Nephron progenitor cell (in vitro differentiated cells): Measurements from ENCODE around the gene PDE8A.

Experiments used
- DNase-seq: peaks from one replicate; pipeline ENCODE4 v3.0.0; 2021
- H3K27ac Mint-ChIP-seq: 2 replicates; pipeline ENCODE4 v1.8.0; 2021; ENCODE audit warnings: mild to moderate bottlenecking, moderate library complexity, mixed read lengths
- H3K27me3 Mint-ChIP-seq: 2 replicates; pipeline ENCODE4 v1.8.0; 2021; ENCODE audit warnings: mild to moderate bottlenecking, low read depth, mixed read lengths; ENCODE audit not compliant: poor library complexity
- H3K36me3 Mint-ChIP-seq: 2 replicates; pipeline ENCODE4 v1.8.0; 2021; ENCODE audit warnings: low read depth, mixed read lengths
- H3K4me1 Mint-ChIP-seq: 2 replicates; pipeline ENCODE4 v1.8.0; 2021; ENCODE audit warnings: mixed read lengths
- H3K4me3 Mint-ChIP-seq: 2 replicates; pipeline ENCODE4 v1.8.0; 2021; ENCODE audit warnings: mild to moderate bottlenecking, moderate library complexity, mixed read lengths
- H3K9me3 Mint-ChIP-seq: 2 replicates; pipeline ENCODE4 v1.8.0; 2021; ENCODE audit warnings: mild to moderate bottlenecking, moderate library complexity, mixed read lengths
- CTCF ChIP-seq: fragments of 200-600 bp; sonication (generic); IDR thresholded peaks from 2 replicates; pipeline ENCODE4 v1.5.0; 2021; ENCODE audit warnings: antibody characterized with exemption

The PDE8A gene

GRCh38 chr15:85027421-85027820 lies 45.8 kb downstream of the PDE8A start:
- Mint-ChIP-seq H3K36me3 (no peaks in the 10 kb centered on the region), H3K27ac (no peak overlapping the region), H3K27me3 (peaks cover 2% of the 10 kb centered on the region), H3K4me1 (peaks cover 30% of the 10 kb centered on the region), H3K9me3 (no peaks in the 10 kb centered on the region), H3K4me3 (no peak overlapping the region)
- no peak for TF ChIP-seq CTCF
- no peak for DNase-seq

GRCh38 chr15:85028416-85028815 lies 46.8 kb downstream of the PDE8A start:
- H3K27ac Mint-ChIP-seq: no peak overlapping the region
- no peak overlapping the region for H3K4me3 Mint-ChIP-seq
- TF ChIP-seq CTCF: no peak
- no peak for DNase-seq
- H3K9me3 Mint-ChIP-seq: no peaks in the 10 kb centered on the region
- H3K4me1 Mint-ChIP-seq: peaks cover 34% of the 10 kb centered on the region
- peaks cover 2% of the 10 kb centered on the region for H3K27me3 Mint-ChIP-seq
- no peaks in the 10 kb centered on the region for H3K36me3 Mint-ChIP-seq

DNA sequence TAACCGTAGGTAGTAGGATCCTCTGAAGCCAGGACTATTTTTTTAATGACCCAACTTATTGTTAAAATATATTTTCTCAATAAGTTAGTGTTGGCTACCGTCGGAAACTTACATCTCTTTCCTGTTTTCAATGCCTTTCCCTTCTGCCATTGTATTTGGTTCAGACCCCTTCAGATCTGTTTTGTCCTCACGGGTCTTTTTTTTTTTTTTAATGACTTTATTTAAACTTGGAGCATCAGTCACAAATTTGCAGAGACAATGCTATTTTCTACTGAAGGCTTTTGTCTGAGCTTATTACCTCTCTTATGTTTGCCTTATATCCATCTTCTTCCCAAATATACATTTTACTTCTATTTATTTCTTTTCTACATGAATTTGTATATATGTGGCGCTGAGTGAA lies 47.6 kb downstream of the PDE8A start:
- Mint-ChIP-seq H3K36me3 (no peaks in the 10 kb centered on the region), H3K9me3 (no peaks in the 10 kb centered on the region), H3K27me3 (no peaks in the 10 kb centered on the region), H3K4me1 (peaks cover 34% of the 10 kb centered on the region), H3K4me3 (no peak overlapping the region), H3K27ac (no peak overlapping the region)
- TF ChIP-seq CTCF: no peak
- DNase-seq: no peak

- no peak for DNase-seq
- Mint-ChIP-seq H3K4me1 (peaks cover 24% of the 10 kb centered on the region), H3K27ac (peak overlapping the region; percentile 29)
These were observed 48.8 kb downstream of the PDE8A start for GRCh38 chr15:85030301-85030929.

DNA sequence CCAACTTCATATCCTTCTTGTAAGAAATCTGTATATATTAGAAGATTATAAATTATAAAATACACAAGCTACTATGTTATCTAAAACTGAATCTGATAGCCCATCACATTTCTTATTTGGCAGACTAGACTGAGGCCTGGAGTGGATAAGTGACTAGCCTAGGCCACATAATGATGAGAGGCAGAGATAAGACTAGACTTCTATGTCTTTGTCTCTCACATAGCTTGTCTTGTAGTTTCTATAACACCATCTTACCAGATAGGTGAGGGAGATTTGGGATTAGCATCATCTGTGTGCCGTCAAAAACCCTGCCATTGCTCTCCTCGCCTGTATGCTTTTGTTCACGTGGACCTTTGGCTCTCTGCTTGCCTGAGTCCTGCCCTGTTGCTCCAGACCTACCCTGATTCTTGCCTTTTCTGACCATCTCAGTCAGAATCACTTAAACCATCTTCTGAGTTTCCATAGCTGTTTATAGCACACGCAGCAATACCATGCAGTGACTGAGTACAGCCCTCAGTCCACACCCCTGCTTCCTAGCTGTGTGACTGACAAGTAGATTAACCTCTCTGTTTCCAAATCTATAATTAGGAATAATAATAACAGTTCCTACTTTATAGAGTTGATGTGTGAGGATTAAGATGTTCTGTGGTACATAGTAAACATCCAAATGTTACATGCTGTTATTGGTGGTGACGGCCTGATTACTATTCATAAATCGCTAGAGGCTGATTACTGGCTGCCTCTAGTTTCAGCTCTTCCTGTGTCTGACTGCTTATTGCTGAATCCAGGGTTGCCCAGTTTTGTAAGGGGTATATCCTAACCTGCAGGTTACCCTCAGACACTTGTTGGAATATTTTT lies 49.7 kb downstream of the PDE8A start:
- H3K27ac Mint-ChIP-seq: no peak overlapping the region
- H3K4me1 Mint-ChIP-seq: peaks cover 26% of the 10 kb centered on the region

More at GRCh38 chr15:85030301-85030929, 48.8 kb downstream of the PDE8A start:
- H3K36me3 Mint-ChIP-seq: no peaks in the 10 kb centered on the region
- H3K9me3 Mint-ChIP-seq: no peaks in the 10 kb centered on the region
- no peak for TF ChIP-seq CTCF
- no peak overlapping the region for H3K4me3 Mint-ChIP-seq
- H3K27me3 Mint-ChIP-seq: no peaks in the 10 kb centered on the region

More for the DNA sequence above, 49.7 kb downstream of the PDE8A start:
- H3K9me3 Mint-ChIP-seq: no peaks in the 10 kb centered on the region
- DNase-seq: no peak
- no peaks in the 10 kb centered on the region for H3K36me3 Mint-ChIP-seq
- H3K27me3 Mint-ChIP-seq: no peaks in the 10 kb centered on the region
- H3K4me3 Mint-ChIP-seq: no peak overlapping the region
- TF ChIP-seq CTCF: no peak
